Right ventricle myocardium inferior (tissue), 1 donor: ENCODE measurements around the gene SPATA20. TPM values are rescaled to one million over a fixed set of nuclear protein-coding genes. Genes with fewer than 3 reads are reported as not detected.

Source experiments
- ATAC-seq: fragments of 200-7000 bp; cut with Tn5 transposase; one replicate; pipeline ENCODE4 v1.9.1; 2020; ENCODE audit warnings: mild to moderate bottlenecking, moderate library complexity
- DNase-seq: peaks from one replicate; pipeline ENCODE4 v3.0.0; 2021; ENCODE audit errors: missing footprints
- intact Hi-C: fragments of 100-400 bp; cut with DNase I; formaldehyde crosslinking; loops from one replicate; pipeline ENCODE4 v1.11.0; 2022
- total RNA-seq: library from RNA; stranded (reverse); fragmentation: NEBNext Ultra II Directional; extraction: Animal tissue kit (Norgen Biotek cat#: 25700); gene quantifications from one replicate; pipeline ENCODE4 v1.2.1, GENCODE V29; 2021
- donor health status: DM: no; HTN: yes; CAD: no; lungs with severe emphysema.

SPATA20 gene
- total RNA-seq, 1 donor from 2014 or later, result 60.4 TPM

DNA sequence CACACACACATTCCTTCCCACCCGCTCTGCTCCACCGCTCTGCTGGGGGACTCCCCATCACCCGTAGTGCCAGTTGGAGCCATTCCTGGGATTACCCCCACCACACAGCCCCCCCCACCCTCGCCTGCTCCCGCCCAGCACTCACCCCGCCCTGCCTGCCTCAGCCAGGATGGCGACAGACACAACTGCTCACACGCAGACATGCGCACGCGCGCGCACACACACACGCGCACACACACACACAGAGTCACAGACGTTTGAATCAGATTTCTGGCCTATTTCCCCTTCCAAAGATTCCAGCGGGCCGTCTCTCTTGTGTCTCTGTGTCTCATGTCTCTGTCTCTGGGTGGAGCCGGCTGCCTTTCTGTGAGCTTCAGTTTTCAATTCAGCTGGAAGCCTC lies 17.9 kb downstream of the SPATA20 start:
- DNase-seq (peak; percentile 84), ATAC-seq (peak; percentile 55)
- intact Hi-C loops, result no loop called here

DNA sequence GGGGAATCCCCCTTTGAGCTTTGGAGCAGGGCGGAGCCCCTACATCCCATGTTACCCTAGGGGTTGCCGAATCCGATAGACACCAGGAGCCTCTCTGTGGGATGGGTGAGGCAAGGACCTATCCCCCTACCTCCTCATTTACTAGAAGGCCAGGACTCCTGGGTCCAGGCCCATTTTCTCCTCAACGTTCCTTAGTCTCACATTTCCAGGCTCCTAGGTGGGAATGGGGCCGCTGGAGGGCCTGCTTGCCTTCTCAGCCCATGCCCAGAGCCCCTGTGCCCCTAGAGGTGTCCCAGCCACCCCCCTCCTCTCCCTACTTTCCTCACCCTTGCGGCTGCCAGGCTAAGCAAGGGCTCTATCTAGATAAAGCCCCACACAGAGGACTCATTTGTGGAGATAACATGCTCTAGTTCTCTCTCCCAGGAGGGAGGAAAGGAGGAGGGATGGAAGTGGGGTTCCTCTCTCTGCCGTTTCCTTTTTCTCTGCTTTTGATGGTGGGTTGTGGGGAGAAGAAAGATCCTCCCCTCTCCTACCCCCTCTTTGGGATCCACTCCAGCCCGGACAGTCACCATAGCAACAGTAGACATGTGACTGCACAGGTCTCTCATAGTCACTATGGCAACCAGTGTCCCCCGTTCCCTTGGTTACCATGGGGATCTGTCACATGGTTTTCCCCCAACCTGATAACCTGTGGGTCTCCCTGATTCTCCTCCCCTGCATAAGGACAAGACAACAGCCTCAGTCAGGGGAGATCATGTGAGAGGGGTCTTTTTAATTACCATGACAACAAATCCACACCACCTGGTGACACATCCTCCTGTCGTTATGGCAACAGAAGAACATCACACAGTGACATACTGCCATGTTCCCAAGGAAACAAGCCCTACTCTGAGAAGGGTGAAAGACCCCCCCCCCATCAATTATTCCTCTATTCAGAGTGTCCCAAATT lies 18.7 kb downstream of the SPATA20 start:
- intact Hi-C loops, result no loop called here
- DNase-seq (no peak), ATAC-seq (no peak)

- ATAC-seq (no peak), DNase-seq (no peak)
- intact Hi-C loops, result no loop called here
Measured at GRCh38 chr17:50566886-50567285, 19.9 kb downstream of the SPATA20 start.

DNA sequence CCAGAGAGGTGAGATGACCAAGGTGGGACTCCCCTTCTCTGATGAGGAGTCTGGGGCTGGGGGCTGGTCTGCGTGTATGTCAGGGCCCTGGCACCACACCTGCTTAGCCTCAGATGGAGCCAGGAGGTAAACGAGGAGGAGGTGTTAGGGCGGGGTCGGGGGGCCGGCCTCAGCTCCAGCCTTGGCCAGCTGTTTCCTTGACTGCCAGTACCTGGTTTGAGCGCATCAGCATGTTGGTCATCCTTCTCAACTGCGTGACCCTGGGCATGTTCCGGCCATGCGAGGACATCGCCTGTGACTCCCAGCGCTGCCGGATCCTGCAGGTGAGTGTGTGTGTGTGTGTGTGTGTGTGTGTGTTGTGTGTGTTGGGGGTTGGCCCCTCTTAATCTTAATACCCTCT lies 21.7 kb downstream of the SPATA20 start:
- DNase-seq (no peak), ATAC-seq (no peak)
- intact Hi-C loops, result no loop called here

DNA sequence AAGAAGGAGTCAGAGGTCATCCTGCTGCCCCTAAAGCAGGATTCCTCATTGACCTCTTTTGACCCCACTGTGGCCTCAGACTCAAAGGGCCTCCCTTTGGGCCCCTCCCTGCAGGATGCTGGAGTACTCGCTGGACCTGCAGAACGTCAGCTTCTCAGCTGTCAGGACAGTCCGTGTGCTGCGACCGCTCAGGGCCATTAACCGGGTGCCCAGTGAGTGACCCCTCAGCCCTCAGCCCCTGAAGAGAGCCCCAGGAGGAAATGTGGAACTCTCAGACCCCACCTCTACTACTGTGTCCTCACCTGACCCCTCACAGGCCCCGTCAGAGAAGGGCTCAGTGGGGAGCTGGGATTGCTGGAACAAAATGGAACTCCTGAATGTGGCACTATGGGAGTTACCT lies 22.6 kb downstream of the SPATA20 start:
- DNase-seq (no peak), ATAC-seq (no peak)
- intact Hi-C loops, result no loop called here

- no peak for ATAC-seq
- no peak for DNase-seq
- intact Hi-C loops, result no loop called here
Measured at GRCh38 chr17:50570032-50570431, 23.1 kb downstream of the SPATA20 start.

DNA sequence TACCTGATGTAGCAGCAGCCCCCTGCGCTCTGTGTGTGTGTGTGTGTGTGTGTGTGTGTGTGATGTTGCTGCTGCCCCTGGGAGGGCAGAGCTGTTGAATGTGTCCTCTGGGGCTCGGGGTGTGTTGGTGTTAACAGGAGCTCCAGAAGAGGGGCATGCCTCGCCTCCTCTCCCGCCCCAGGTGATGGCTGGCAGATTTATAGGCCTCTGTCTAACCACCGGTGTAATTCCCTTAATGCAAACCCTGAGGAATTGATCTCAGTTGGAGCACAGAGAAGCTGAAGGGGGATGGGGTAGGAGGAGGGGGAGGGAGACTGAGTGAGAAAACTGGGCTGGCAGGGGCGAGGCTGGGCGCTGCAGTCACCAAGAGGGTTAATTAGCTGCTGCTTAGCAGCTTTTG lies 23.6 kb downstream of the SPATA20 start:
- ATAC-seq, result no peak
- intact Hi-C loops, result no loop called here
- DNase-seq, result no peak

GRCh38 chr17:50571681-50572080 lies 24.7 kb downstream of the SPATA20 start:
- ATAC-seq, result no peak
- no peak for DNase-seq
- intact Hi-C loops, result no loop called here

- ATAC-seq (no peak), DNase-seq (no peak)
- intact Hi-C loops, result no loop called here
Measured at GRCh38 chr17:50572541-50572940, 25.6 kb downstream of the SPATA20 start.

- peak; percentile 41 for DNase-seq
- intact Hi-C loops, result no loop called here
- ATAC-seq, result no peak
Measured at GRCh38 chr17:50573866-50574611, 27.1 kb downstream of the SPATA20 start.

- DNase-seq, result peak; percentile 56
- no peak for ATAC-seq
- intact Hi-C loops, result no loop called here
Measured at GRCh38 chr17:50575581-50576210, 28.7 kb downstream of the SPATA20 start.

DNA sequence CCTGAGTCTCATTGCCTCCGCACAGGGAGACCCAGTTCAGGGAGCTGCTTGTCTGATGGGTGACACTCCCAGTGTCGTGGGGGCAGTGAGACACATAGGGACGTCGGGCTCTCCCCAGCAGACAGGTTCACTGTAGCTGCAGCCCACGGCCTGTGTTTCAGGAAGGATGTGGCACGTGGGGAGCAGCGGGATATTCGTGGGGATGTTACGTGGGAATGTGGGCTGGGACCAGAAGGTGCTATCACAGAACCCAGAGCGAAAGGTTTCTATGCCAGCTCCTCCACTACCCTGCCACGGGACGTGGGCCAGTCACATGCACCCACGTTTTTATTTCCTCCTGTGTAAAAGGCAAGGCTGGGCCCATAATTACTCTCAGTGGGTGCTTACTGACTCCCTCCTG lies 29.9 kb downstream of the SPATA20 start:
- ATAC-seq, result no peak
- intact Hi-C loops, result no loop called here
- peak; percentile 42 for DNase-seq

GRCh38 chr17:50577451-50577954 lies 30.5 kb downstream of the SPATA20 start:
- intact Hi-C loops, result no loop called here
- peak; percentile 22 for DNase-seq
- ATAC-seq, result no peak

DNA sequence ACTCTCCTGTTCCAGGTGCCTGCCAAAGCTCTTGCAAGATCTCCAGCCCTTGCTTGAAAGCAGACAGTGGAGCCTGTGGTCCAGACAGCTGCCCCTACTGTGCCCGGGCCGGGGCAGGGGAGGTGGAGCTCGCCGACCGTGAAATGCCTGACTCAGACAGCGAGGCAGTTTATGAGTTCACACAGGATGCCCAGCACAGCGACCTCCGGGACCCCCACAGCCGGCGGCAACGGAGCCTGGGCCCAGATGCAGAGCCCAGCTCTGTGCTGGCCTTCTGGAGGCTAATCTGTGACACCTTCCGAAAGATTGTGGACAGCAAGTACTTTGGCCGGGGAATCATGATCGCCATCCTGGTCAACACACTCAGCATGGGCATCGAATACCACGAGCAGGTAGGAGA lies 31.2 kb downstream of the SPATA20 start:
- intact Hi-C loops, result no loop called here
- no peak for ATAC-seq
- peak; percentile 21 for DNase-seq

- intact Hi-C loops, result no loop called here
- DNase-seq (no peak), ATAC-seq (no peak)
Measured at GRCh38 chr17:50579399-50579798, 32.4 kb downstream of the SPATA20 start.

GRCh38 chr17:50580646-50581045 lies 33.7 kb downstream of the SPATA20 start:
- ATAC-seq (no peak), DNase-seq (no peak)
- intact Hi-C loops, result no loop called here

- intact Hi-C loops, result no loop called here
- ATAC-seq (no peak), DNase-seq (peak; percentile 55)
Measured at GRCh38 chr17:50581316-50581715, 34.3 kb downstream of the SPATA20 start.

- ATAC-seq, result peak; percentile 78
- intact Hi-C loops, result no loop called here
- DNase-seq, result peak; percentile 62
Measured at GRCh38 chr17:50582741-50583140, 35.8 kb downstream of the SPATA20 start.

DNA sequence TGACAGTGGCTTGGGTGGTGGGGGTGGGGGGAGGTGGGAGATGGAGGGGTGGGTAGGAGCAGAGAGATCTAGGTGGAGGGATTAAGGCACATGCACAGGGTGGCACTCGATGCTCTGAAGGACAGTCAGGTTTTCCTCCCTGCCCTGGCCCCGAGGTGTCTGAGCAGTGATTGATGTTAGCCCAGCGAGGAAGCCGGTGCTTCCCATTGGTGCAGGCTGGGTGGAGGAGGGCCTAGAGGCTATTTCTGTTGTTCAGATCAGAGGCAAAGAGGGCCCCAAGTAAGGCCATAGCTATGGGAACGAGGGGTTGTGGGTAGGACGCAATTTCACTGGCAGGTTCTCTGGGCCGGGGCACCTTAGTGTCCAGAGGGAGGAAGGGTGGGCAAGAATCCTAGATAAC lies 36.7 kb downstream of the SPATA20 start:
- intact Hi-C loops, result no loop called here
- ATAC-seq, result peak; percentile 76
- DNase-seq, result peak; percentile 73
